HG03432 (cell line): Measurements from ENCODE around the gene SGSM2.

Source experiments
- ATAC-seq: cut with Tn5 transposase; IDR thresholded peaks from one replicate; pipeline ENCODE4 v1.9.1; 2021; ENCODE audit warnings: mild to moderate bottlenecking, moderate library complexity; ENCODE audit not compliant: unreplicated experiment

The SGSM2 gene

GRCh38 chr17:2335726-2336214 lies 1.5 kb upstream of the SGSM2 start:
- ATAC-seq, result no peak

- peak; percentile 76 for ATAC-seq
These were observed 968 bp upstream of the SGSM2 start, which contains the start of gene TSR1 for GRCh38 chr17:2336215-2336851. TSR1 (minus strand) TSS chr17:2336457; CDS start chr17:2336427, 30 bp downstream.

- ATAC-seq, result peak; percentile 24
These were observed 428 bp downstream of the SGSM2 start for GRCh38 chr17:2337544-2338314.

GRCh38 chr17:2338315-2338657 lies 985 bp downstream of the SGSM2 start:
- no peak for ATAC-seq

- ATAC-seq, result no peak
These were observed 6.1 kb downstream of the SGSM2 start for GRCh38 chr17:2343421-2343820.

- no peak for ATAC-seq
These were observed 7.2 kb downstream of the SGSM2 start for GRCh38 chr17:2344528-2344927.

GRCh38 chr17:2346475-2346874 lies 9.2 kb downstream of the SGSM2 start:
- ATAC-seq, result no peak

GRCh38 chr17:2347805-2348685 lies 10.7 kb downstream of the SGSM2 start:
- ATAC-seq, result no peak

- ATAC-seq, result no peak
These were observed 14.0 kb downstream of the SGSM2 start for GRCh38 chr17:2351269-2351668.

GRCh38 chr17:2354311-2354710 lies 17.0 kb downstream of the SGSM2 start:
- ATAC-seq, result no peak

- no peak for ATAC-seq
These were observed 19.9 kb downstream of the SGSM2 start for GRCh38 chr17:2357237-2357636.

GRCh38 chr17:2357931-2358434 lies 20.7 kb downstream of the SGSM2 start:
- no peak for ATAC-seq

- ATAC-seq, result no peak
These were observed 23.9 kb downstream of the SGSM2 start for GRCh38 chr17:2361010-2361760.

- ATAC-seq, result no peak
These were observed 24.7 kb downstream of the SGSM2 start for GRCh38 chr17:2362016-2362415.

- no peak for ATAC-seq
These were observed 25.1 kb downstream of the SGSM2 start for GRCh38 chr17:2362416-2362815.

GRCh38 chr17:2362881-2363280 lies 25.6 kb downstream of the SGSM2 start:
- no peak for ATAC-seq

GRCh38 chr17:2363318-2363717 lies 26.0 kb downstream of the SGSM2 start:
- ATAC-seq, result no peak

GRCh38 chr17:2363851-2364762 lies 26.8 kb downstream of the SGSM2 start:
- no peak for ATAC-seq

GRCh38 chr17:2364763-2365116 lies 27.4 kb downstream of the SGSM2 start:
- ATAC-seq, result no peak

GRCh38 chr17:2365132-2365531 lies 27.8 kb downstream of the SGSM2 start:
- ATAC-seq, result no peak
